ENCODE measurements around the gene TBC1D4.

TBC1D4 gene

DNA sequence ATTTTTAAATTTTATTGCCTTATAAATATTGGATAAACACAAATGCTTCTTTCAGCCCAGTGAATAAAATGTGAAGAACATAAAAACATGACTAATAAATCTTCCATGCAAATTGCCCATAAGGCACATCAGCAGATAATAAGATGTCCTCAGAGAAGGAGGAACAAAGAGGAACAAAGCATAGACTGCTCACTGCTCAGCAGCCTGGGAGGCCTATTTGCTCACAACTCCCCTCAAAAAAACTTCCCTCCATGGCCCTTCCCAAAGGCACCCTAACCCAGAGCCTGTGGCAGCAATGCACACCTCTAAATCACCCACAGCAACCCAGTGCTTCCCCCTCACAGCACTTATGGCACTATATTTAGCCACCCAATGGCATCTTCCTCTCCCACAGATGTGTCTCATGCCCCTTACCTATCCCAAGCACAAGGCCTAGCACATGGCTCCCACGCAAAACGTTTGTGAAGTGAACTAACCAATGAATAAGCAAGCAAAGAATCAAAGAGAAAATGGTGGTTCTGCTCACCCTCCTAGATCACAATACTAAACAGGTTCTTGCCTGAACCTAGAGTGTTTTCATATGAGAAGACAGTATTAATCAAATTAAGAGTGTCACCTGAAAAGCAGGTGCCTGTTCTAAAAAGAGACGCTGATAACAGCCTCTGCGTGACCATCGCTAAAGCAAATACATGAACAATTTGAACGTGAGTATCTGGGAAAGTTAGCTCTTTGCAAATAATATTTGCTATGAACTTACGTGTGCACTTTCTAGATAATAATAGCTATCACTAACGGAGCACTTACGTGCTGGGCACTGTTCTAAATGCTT lies 96.9 kb downstream of the TBC1D4 start:
- DNase-seq: no peak

DNA sequence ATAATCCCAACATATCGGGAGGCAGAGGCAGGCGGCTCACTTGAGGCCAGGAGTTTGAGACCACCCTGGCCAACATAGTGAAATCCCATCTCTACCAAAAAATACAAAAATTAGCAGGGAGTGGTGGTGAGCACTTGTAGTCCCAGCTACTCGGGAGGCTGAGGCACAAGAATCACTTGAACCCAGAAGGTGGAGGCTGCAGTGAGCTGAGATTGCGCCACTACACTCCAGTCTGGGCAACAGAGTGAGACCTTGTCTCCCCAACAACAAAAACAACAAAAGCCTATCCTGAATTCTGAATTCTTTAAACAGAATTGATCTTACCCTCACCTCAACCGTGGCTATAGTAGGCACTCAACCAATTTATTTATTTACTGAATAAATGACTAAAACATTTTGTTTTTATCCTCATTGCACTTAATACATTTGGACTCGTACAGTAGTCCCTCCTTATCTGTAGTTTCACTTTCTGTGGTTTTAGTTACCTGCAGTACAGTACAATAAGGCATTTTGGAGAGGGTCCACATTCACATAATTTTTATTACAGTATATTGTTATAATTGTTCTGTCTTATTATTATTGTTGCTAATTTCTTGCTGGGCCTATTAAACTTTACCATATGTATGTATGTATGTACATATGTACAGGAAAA lies 98.8 kb downstream of the TBC1D4 start:
- no peak for DNase-seq

DNA sequence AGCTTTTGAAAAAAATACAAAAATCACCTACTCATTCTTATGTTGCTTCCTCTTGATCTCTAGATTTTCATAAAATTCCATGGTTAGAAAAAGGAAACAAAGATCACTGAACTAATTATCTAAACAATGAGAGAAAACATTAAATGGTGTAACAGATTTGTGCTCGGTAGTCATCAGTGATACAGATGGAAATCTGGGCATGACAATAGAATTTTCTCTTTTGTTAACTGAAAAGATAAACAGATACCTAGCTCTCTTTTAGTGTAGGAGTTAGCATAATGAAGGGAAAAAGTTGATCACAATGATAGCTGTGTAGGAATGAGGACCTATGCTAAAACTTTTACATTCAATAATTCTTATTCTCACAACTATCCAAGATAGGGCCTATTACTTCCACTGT lies 103.7 kb downstream of the TBC1D4 start:
- DNase-seq: no peak

DNA sequence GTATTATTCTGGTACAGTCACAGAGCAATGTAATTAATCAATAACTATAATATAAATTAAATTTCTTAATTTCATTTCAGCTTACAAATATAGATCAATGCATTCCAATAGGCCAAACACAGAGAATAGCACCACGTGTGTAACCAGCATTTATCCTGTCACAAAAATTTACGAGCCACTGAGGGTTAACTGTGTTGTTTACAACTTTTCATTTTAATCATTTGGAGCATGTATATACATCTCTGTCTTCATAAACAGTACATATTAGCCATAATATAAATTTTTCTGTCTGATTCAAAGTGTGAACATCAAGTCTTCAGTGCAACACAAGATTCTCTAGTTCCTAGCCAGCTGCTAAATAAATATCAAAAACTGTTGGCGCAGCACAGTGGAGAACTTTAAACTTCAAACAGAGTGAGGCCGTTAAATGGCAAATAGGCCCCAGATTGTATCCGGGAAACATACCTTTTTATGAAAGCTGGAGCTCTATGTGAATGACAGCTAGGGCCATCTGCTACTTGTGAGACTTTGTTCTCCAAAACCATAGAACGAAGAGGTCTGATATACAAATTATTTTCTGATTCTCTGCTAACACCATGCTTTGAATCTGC lies 105.1 kb downstream of the TBC1D4 start:
- no peak for DNase-seq

DNA sequence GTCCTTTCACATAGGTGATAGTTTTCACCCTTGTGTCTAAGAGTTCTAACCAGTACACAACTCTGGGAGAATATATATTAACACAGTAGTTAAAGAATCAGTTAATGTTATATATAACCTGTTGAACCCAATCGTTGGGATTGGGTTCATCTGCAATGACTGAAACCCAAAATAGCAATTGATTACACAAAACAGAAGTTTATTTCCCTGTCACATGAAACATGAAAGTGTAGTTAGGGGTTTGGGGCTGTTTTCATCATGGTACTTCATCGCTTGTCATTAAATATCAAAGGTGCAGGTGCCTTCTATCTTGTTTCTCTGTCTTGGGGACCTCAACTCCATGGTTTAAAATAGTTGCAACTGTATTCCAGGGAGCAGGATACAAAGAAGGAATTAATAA lies 106.6 kb downstream of the TBC1D4 start:
- DNase-seq: no peak

DNA sequence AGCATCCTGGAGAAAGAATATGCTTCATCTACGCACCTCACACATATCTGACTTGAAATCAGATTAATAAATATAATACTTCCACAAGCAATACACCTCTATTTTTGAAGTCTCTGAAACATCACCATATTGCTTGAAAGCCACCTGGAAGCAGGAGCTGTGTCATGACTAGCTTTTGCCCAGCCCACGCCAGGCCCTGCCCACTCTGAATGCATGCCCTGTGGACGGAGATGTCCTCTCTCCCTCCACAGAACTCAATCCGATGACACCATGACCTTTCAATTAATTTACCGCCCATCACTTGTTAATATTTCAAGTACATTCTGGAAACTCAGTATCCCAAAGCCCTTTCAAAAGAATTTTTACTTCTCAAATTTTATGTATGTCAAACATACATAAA lies 108.0 kb downstream of the TBC1D4 start:
- no peak for DNase-seq

DNA sequence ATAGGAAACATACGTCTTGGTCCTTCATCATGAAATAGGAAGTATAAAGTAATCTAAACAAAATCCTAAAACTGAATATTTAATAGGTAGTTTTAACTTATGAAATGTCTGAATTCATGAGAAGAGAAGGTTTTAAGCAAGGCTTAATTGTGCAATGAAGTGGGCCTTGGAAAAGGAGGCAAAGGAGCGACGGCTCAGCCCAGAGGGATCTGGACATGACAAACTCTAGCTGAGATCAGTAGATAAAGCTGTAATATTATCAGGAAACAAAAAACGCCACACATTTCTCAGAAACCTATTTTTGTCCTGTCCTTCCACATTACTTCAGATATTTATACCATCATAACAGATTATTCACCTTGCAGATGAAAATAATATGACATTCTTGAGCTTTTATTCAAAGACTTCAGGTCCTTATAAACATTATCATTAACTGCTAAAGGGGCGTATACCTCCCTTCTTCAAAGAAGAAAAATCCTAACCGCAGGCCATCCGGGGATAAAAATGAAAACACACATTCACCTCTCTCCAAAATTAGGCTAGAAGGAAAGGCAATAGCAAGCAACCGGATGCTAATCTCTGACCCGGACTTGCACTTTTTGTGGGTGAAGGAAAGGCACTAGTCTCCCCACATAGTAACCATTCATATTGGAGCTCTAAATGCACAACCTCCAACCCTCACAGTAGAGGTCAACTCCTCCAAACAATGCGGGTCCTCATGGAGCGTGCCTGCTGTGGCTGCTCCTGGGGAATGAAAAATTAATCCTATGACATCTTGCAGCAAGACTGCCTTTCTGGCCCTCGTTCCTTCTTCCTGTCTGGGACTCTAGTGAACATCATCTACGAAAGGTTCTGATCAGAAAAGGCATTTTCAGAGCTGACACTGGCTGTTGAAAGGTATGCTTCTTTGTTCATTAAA lies 108.8 kb downstream of the TBC1D4 start:
- no peak for DNase-seq

DNA sequence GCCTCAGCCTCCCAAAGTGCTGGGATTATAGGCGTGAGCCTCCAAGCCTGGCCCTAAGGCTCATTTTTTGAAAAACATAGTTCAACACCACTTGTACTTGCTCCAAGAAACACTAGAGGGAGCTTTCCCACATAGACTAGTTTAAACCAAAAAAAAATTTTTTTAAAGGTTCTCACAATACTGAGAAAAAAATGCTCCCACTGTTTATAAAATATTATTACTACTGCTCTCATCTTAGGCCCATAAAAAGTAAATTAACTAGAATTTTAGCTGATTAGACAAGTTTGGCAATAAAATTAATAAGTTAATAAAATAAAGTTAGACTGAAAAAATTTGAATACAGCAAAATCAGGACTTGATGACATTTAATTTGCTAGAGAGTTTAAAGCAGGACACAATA lies 109.5 kb downstream of the TBC1D4 start:
- DNase-seq: no peak

DNA sequence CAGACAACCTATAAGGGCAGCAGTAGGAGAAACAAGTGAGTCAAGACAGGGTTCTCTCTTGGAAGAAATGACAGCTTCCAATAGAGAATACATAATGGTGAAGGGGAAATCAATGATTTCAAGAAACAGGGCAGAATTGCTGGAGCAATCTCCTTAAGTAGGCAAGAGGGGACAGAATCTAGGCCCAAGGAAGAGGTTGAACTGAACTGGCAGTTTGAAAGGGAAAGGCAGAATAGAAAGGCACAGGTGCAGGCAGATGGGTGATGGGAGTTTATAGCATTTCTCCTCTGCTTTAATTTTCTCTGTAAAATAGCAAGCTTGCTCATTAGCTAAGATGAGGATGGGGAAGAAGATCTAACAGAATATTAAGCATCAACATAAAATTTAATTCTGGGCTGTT lies 110.8 kb downstream of the TBC1D4 start:
- no peak for DNase-seq

DNA sequence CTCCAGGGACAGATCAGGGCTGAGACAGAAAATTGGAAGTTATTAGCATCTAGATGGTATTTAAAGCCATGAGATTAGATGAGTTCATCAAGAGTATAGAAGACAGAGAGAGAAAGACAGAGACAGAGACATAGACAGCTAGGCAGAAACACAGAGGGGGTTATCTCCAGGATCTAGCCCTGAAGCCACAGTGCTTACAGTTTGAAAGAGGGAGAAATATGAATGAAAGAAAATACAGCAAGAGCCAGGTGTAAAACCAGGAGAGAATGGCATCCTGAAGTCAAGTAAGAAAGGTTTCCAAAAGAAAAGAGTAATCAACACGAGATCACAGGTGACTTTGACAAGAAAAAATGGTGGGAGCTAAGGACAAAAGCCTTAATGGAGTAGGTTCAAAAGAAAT lies 111.2 kb downstream of the TBC1D4 start:
- DNase-seq: no peak

DNA sequence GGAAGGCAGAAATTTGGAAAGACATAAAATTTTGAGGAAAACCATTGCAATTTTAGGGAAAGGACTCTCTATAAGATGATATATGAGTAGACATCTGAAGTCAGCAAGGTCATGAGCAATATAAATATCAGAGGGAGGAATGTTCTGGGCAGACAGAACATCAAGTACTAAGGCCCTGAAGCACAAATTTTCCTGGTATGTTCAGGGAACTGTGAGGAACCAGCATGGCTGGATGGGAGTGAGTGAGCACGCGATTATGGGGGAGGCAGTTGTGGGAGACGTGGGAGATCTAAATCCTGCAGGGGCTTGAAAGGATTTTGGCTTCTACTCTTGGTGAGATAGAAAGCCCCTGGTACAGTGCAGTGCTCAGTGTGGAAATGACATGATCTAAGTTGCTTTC lies 112.0 kb downstream of the TBC1D4 start:
- DNase-seq: no peak

DNA sequence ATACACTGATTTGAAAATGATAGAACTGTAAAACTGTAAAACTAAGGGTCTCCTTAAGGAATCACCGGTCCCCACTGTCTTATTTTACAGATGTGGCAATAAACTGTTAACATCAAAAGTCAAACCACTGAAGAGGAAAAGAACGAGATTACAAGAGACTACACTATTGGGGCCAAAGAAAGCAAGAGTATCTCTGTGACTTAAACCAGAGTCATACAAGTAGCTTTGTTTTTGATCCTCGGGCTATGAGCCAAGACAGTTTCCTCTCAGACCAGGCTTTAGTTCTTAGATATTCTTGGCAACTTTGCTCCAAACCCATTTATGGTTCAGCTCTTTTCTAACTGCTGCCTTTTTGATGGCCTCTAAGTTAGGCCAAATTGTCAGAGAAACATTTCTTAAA lies 113.8 kb downstream of the TBC1D4 start:
- no peak for DNase-seq

DNA sequence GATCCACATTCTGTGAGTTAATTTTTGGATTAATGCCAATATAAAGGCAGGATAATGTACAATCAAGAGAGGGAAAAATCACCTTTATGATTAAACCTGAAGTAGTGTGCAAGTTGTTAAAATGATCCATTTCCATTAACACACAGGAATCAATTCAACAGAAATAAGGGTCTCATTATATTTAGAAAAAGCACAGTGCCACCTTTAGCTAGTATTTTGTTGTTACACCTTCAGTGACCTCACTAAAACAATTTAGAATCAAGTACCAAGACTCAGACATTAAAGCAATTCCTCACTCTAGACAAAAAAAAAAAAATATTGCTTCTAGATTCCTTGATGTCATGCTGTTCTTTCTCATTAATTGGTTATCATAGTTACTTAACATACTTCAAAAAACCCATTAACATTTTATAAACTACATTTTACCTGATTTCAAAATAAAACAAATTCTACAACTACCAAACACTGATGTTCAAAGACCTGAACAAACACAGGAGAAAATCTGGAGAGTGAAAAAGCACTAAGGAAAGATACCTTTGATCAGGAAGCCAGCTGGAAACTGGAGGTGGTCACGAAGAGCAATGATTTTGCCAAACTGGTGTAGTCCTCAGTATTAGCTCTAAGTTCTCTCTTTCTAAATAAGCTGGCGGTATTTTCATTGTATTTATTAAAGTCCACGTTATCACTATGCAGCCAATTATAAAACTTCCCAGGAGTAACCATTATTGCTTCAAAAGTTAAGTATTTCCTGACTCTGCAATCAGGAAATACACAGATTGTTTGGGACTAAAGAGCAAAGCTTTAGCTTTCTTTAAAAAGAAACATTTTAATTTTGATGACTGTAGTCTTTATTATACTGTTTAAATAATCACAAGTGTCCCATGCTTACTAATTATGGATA lies 115.3 kb downstream of the TBC1D4 start:
- no peak for DNase-seq

DNA sequence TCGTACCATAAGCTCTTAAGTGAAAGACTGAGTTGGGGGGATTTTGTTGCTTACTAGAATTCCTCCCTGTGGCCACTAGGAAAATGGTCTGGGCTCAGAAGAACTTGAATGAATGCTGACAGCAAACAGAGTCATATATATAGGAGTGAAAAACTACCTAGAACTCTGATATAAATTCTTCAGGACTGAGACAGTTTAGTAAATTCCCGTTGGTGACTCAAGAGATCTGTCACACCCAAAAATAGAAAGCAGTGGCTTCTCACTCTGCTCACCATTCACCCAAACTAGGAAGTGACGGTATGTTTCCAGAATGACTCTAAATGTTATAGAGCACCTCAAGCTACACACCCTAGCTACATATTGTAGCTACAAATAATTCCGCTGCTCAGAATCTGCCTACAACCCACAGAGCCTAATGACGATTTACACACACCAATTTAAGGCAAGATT lies 116.2 kb downstream of the TBC1D4 start:
- DNase-seq: no peak

DNA sequence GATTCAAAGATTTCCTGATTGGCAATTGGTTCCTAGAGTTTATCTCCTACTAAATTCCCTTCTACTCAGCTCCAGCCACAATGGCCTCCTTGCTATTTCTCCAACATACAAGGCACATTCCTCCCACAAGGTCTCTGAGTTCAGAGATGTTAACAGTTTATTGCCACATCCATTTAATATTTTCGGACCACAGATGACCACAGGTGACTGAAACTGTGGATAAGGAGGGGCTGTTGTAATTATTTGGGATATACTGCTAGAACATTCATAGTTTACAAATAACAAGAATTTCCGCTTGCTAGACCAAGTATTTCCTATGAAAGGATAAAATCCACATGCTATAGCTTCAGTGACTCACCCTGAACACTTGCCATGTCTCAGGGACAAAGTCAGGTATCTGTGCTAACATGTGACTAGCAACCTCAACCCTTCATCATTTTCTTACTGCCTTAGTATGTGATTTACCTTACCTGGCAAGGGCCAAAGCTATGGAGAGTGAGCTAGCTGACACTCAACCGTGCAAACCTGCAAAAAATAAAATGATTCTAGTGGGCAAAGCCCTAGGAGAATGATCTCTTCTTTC lies 117.7 kb downstream of the TBC1D4 start:
- no peak for DNase-seq

DNA sequence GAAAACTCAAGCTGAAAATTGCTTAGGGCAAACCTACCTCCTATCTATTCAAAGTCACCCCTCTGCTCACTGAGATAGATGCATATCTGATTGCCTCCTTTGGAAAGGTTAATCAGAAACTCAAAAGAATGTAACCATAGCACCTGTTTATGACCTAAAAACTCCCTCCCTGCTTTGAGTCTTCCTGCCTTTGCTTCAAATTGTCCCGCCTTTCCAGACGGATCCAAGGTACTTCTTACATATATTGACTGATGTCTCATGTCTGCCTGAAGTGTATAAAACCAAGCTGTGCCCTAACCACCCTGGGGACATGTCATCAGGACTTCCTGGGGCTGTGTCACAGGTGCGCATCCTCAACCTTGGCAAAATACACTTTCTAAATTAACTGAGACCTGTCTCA lies 118.6 kb downstream of the TBC1D4 start:
- no peak for DNase-seq

DNA sequence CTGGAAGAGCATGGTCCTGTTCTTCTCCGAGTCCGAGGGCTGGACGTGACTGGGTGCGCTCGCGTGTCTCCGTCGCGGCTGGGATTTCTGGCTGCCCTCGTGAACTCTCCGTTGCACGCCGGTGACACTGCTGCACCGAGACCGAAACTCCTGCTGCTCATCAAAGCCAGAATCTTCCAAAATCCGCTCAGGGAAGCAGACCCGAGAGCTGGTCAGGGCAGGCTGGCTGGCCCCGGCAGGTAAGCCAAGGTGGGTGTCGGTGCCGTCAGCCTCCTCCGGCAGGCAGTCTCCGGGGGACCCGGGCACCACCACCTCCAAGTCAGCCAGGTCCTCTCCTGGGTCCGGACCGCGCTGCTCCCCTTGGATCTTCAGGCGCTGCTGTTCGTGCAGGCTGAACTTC lies 119.9 kb downstream of the TBC1D4 start:
- DNase-seq: no peak

DNA sequence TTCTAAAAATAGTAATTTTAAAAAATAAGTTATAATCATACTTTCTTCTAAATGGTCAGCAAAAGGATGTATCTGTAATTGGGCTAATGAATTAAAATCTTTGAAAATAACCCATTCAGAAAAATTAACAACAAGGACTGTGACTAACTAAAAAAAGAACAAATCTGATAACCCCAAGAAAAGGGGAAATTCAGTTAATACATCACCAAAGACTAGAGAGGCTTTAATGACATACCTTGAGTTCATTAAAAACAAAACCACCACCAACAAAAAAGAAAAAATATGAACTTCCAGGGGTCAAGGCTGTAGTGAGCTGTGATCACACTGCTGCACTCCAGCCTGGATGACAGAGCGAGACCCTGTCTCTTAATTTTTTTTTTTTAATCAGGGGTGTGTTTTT lies 121.8 kb downstream of the TBC1D4 start:
- DNase-seq: no peak

DNA sequence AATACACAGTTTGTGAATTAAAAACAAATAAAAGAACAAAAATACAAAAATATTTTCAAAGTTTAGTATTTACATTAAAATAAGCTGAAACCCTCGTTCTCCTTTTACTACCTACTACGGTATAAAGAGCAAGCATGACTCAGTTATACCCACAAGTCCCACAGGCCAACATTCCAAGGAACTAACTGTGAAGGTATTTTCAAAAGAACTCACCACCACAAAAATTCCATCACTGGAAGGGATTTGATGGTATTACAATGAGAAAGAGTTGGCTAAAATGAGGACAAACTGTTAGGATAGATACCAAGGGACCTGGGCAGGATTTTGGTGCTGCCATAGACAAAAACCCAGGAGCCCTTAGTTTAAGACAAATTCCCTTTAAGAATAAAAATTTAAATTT lies 122.7 kb downstream of the TBC1D4 start:
- DNase-seq: no peak

DNA sequence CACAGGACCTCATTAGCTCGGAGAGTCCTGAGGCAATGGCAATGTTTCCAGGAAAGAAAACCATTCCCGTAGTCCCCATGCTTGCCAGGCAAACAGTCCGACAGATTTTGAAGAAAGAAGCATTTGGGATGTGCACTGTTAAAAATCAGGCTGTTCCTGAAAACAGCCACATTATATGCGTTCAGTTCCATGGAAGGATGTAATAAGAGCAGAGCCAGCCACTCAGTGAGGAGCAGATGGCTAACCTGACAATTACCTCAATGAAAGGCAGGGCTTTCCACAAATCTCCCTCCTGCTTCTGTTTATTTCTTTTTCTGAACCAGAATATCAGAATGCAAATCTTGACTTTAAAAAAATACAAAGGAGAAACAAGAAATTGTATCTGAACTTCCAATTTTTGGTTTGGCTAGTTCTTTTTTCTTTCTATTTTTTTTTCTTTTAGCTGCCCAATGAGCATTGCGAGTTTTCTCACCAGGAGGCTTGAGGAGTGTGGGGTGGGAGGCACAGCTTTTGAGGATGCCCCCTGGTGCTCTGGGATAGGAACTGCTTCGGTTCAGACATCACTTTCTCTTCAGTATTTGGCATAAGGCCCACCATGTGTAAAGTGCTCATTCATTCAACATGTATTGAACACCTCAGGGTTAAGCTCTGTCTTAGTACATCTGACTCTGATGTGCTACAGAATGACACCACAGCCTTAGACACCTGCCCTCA lies 124.2 kb downstream of the TBC1D4 start:
- DNase-seq: peak; percentile 40

DNA sequence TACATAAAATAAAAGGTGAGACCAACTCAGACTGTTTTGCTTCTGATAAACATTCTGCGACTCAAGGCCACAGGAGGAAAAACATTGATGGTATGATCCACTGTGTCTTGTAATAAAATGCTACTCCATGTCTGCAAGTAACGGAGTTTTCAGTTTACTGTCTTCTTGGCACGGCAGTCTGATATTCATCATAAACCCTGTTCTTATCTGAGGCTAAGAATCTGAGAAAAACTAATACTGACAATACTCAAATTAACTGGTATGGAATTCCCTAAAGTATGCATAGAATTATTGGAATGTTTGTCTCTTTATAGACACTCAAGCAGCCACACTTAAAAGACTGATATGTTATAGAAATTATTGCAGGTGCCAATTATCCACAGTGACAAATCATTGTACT lies 125.5 kb downstream of the TBC1D4 start:
- DNase-seq: no peak

All from activated T-cell treated with anti-CD3 and anti-CD28 coated beads, Interleukin-2, amount 50 U/mL, for 1 hour (primary cell).